Mesendoderm (in vitro differentiated cells): ENCODE measurements around the gene RALGAPB.
A peak's percentile ranks its signal among the peaks of the same experiment; 100 is the strongest.

Experiments used
- DNase-seq: peaks from one replicate; pipeline ENCODE4 v3.0.0; 2013
- H2AK5ac ChIP-seq: 2 replicates; pipeline ENCODE4 v1.6.1; 2013; ENCODE audit warnings: low read length, inconsistent platforms
- H2BK120ac ChIP-seq: 2 replicates; pipeline ENCODE4 v1.6.1; 2013; ENCODE audit warnings: low read depth, mild to moderate bottlenecking, low read length, moderate library complexity, mixed read lengths
- H2BK15ac ChIP-seq: replicated peaks from 2 replicates; pipeline ENCODE4 v1.6.1; 2013; ENCODE audit warnings: low read depth, mild to moderate bottlenecking, moderate library complexity
- H2BK5ac ChIP-seq: 2 replicates; pipeline ENCODE4 v1.6.1; 2013; ENCODE audit warnings: low read length, inconsistent platforms
- H3K18ac ChIP-seq: 2 replicates; pipeline ENCODE4 v1.6.1; 2013; ENCODE audit warnings: mild to moderate bottlenecking, low read length, mixed read lengths
- H3K23ac ChIP-seq: one replicate; pipeline ENCODE4 v1.6.1; 2013; ENCODE audit warnings: low read length
- H3K27ac ChIP-seq: 2 replicates; pipeline ENCODE4 v1.5.1; 2013; ENCODE audit warnings: low read depth, mild to moderate bottlenecking, inconsistent platforms, low read length, moderate library complexity
- H3K27me3 ChIP-seq: 2 replicates; pipeline ENCODE4 v1.6.1; 2013; ENCODE audit warnings: low read length, control low read depth, mild to moderate bottlenecking, inconsistent platforms; ENCODE audit not compliant: insufficient read depth, poor library complexity
- H3K36me3 ChIP-seq: 2 replicates; pipeline ENCODE4 v1.6.1; 2013; ENCODE audit warnings: low read length, inconsistent platforms; ENCODE audit not compliant: control insufficient read depth, insufficient read depth
- H3K4ac ChIP-seq: one replicate; pipeline ENCODE4 v1.6.1; 2013; ENCODE audit warnings: low read depth, mild to moderate bottlenecking, low read length, moderate library complexity
- H3K4me1 ChIP-seq: 2 replicates; pipeline ENCODE4 v1.6.1; 2013; ENCODE audit warnings: low read depth, low read length, inconsistent platforms; ENCODE audit not compliant: control insufficient read depth
- H3K4me2 ChIP-seq: 2 replicates; pipeline ENCODE4 v1.6.1; 2013; ENCODE audit warnings: low read length
- H3K4me3 ChIP-seq: 2 replicates; pipeline ENCODE4 v1.5.1; 2013; ENCODE audit warnings: mild to moderate bottlenecking, low read length
- H3K56ac ChIP-seq: one replicate; pipeline ENCODE4 v1.6.1; 2013; ENCODE audit warnings: low read length
- H3K79me1 ChIP-seq: 2 replicates; pipeline ENCODE4 v1.6.1; 2013; ENCODE audit warnings: low read length, inconsistent platforms
- H3K79me2 ChIP-seq: 2 replicates; pipeline ENCODE4 v1.6.1; 2013; ENCODE audit warnings: mild to moderate bottlenecking, low read length; ENCODE audit not compliant: control insufficient read depth, insufficient read depth
- H3K9ac ChIP-seq: 2 replicates; pipeline ENCODE4 v1.6.1; 2013; ENCODE audit warnings: low read length, inconsistent platforms
- H4K5ac ChIP-seq: one replicate; pipeline ENCODE4 v1.6.1; 2013; ENCODE audit warnings: low read length
- H4K8ac ChIP-seq: one replicate; pipeline ENCODE4 v1.6.1; 2013; ENCODE audit warnings: low read depth, mild to moderate bottlenecking, control low read depth, low read length, moderate library complexity
- WGBS: extraction: QIAGEN DNeasy Blood & Tissue Kit; methylation state at CpG from one replicate; pipeline ENCODE4 v1.1.7; 2013; ENCODE audit warnings: low lambda C conversion rate, missing lambda C conversion rate; ENCODE audit not compliant: insufficient coverage; ENCODE audit errors: extremely low coverage; 5-methylcytosine and 5-hydroxymethylcytosine counted together

Gene RALGAPB

DNA sequence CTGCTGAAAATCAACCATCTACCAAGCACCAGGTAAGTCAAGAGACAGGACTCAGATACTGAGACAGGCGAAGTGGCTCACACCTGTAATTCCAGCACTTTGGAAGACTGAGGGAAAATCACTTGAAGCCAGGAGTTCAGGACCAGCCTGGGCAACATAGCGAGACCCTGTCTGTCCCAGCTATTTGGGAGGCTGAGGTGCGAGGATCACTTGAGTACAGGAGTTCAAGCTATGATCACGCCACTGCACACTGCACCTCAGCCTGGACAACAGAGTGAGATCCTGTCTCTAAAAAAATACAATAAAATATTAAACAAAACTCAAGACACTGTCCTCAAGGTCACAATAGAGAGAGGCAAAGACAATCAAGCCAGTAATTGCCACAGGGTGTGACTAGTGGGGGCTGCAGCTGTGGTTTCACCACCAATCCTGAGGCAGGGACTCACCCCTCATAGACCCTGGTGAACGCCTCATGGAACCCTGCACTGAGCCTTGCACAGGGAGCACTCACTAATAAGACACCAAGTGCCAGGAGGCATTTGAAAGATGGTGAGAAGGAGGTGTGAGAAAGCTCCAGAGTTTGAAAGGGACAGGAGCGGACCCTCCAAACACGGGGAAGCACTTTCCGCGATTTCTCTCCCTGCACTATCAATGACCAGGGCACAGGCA, 39.2 kb upstream of the RALGAPB start:
- no peak overlapping the region for H2BK120ac ChIP-seq
- H2BK15ac ChIP-seq, result no peak overlapping the region
- H3K18ac ChIP-seq, result no peak overlapping the region
- H3K36me3 ChIP-seq, result peaks cover 32% of the 10 kb centered on the region
- H3K4me2 ChIP-seq, result peak overlapping the region; percentile 27
- no peak overlapping the region for H2BK5ac ChIP-seq
- no peak overlapping the region for H3K27ac ChIP-seq
- no peak overlapping the region for H4K8ac ChIP-seq
- DNase-seq, result no peak
- peaks cover 61% of the 10 kb centered on the region for H3K79me2 ChIP-seq
- H3K79me1 ChIP-seq, result peaks cover 29% of the 10 kb centered on the region
- peak overlapping the region; percentile 99 for H3K56ac ChIP-seq
- no peak overlapping the region for H4K5ac ChIP-seq
- no CpG with 5 or more reads among the region's 9 CpGs for WGBS
- H3K4me1 ChIP-seq, result peaks cover 7% of the 10 kb centered on the region
- H3K23ac ChIP-seq, result peak overlapping the region; percentile 70
- no peak overlapping the region for H3K4ac ChIP-seq
- peak overlapping the region; percentile 98 for H3K9ac ChIP-seq
- peak overlapping the region; percentile 99 for H3K4me3 ChIP-seq
- H2AK5ac ChIP-seq, result no peak overlapping the region
- H3K27me3 ChIP-seq, result no peaks in the 10 kb centered on the region

DNA sequence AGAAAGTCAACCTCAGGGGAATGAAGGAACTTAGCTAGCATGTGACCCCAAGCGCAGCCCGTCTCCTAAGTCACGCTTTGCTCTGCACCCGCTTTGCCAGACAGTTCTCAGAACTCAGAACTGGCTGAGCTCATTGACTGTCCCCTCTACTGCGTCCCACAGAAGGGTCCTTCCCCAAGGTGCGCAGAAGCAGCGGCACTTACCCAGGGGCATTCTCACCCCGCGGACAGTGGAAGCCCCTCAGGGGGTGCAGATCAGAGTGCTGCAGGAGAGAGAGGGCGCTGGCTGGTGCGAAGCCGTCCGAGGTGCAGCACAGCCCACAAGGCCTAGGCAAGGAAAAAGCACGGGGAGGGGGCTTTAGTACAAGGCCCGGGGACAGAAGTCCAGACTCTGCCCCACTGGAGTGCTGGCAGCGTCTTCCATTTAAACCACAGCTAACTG, 38.3 kb upstream of the RALGAPB start:
- Histone ChIP-seq H4K5ac (no peak overlapping the region), H3K79me2 (peaks cover 52% of the 10 kb centered on the region), H2BK5ac (no peak overlapping the region), H3K18ac (peak overlapping the region; percentile 82), H3K23ac (peak overlapping the region; percentile 4), H3K4ac (peak overlapping the region; percentile 74), H3K27me3 (no peaks in the 10 kb centered on the region), H3K4me3 (peak overlapping the region; percentile 99), H2BK15ac (no peak overlapping the region), H2BK120ac (no peak overlapping the region), H3K9ac (peak overlapping the region; percentile 98), H3K27ac (no peak overlapping the region), H2AK5ac (peak overlapping the region; percentile 46), H3K79me1 (peaks cover 21% of the 10 kb centered on the region), H3K4me2 (peak overlapping the region; percentile 27), H3K36me3 (peaks cover 23% of the 10 kb centered on the region), H4K8ac (no peak overlapping the region), H3K56ac (peak overlapping the region; percentile 99), H3K4me1 (peaks cover 7% of the 10 kb centered on the region)
- DNase-seq, result peak; percentile 40
- no CpG with 5 or more reads among the region's 16 CpGs for WGBS

DNA sequence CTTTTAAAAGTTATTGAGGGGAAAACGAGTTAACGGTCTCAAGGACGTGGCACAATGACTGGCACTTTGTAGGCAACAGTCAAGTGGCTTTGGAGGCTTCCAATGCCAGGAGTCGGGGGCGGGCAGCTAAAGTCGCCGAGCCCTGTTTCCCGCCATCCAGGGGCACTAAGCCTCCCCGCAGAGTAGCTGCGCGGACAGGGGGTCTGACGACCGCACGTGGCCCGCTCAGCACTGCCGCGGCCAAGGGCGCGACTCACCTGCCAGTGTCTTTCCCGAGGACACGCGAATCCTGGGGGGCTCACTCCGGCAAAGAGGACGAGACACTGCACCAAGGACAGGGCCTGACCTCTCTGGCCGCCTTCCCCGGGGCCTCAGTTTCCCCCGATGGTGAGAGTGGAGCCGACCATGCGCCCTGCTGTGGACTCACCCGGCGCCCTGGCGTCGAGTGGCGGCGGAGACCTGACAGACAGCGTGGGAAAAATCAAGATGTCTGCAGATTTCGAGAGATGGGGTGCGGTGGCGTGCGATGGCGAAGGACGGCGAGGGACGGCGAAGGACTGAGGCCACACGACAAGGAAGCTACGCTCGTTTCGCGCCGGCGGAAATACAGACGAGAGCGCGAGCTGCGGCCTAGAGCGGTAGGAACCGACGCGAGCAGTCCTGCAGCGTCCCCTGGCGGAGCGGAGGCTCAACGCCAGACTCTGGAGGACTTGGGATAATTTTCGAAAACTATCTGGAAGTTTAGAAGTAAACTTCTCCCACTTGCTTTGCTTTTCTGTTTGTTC, 37.7 kb upstream of the RALGAPB start, which contains the start of gene SNHG17:
SNHG17 (minus strand) TSS at position 559 of the 785 bp plus-strand sequence.
- H4K5ac ChIP-seq, result no peak within 1 kb of the TSS
- peak within 1 kb of the TSS; percentile 46 for H2AK5ac ChIP-seq
- peak within 1 kb of the TSS; percentile 27 for H3K4me2 ChIP-seq
- peak within 1 kb of the TSS; percentile 82 for H3K18ac ChIP-seq
- H3K4me3 ChIP-seq, result peak within 1 kb of the TSS; percentile 99
- H4K8ac ChIP-seq, result no peak within 1 kb of the TSS
- H3K4ac ChIP-seq, result peak within 1 kb of the TSS; percentile 74
- H2BK120ac ChIP-seq, result no peak within 1 kb of the TSS
- H3K27ac ChIP-seq, result peak within 1 kb of the TSS; percentile 29
- H2BK15ac ChIP-seq, result no peak within 1 kb of the TSS
- peaks cover 47% of the 10 kb centered on the region for H3K79me2 ChIP-seq
- peak within 1 kb of the TSS; percentile 4 for H3K23ac ChIP-seq
- H3K56ac ChIP-seq, result peak within 1 kb of the TSS; percentile 99
- H2BK5ac ChIP-seq, result peak within 1 kb of the TSS; percentile 0
- no CpG with 5 or more reads among the region's 65 CpGs for WGBS
- peaks cover 7% of the 10 kb centered on the region for H3K4me1 ChIP-seq
- H3K79me1 ChIP-seq, result peaks cover 16% of the 10 kb centered on the region
- peak; percentile 95 for DNase-seq
- H3K36me3 ChIP-seq, result peaks cover 18% of the 10 kb centered on the region
- peak within 1 kb of the TSS; percentile 98 for H3K9ac ChIP-seq
- no peaks in the 10 kb centered on the region for H3K27me3 ChIP-seq

DNA sequence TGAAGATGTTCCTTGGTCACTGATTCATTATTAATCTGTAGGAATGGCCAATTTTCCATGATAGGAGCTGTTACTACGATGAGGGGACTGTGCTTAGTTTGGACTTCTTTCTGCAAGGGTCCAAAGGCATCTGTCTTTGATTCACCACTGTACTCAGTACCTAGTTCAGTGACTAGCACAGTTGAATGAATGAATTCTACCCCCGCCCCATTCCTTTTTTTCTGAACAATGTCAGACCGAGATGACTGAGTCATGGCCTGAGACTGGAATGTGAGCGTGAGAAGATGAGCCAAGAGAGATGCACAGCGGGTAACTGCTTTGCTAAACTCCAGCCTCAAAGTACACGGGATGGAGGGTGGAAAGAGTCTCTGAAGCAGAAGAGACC, 37.1 kb upstream of the RALGAPB start:
- no peak overlapping the region for H3K56ac ChIP-seq
- no peak overlapping the region for H2BK5ac ChIP-seq
- H2AK5ac ChIP-seq, result no peak overlapping the region
- H3K4me3 ChIP-seq, result no peak overlapping the region
- no peak overlapping the region for H4K8ac ChIP-seq
- H3K18ac ChIP-seq, result no peak overlapping the region
- H3K79me2 ChIP-seq, result peaks cover 46% of the 10 kb centered on the region
- H3K36me3 ChIP-seq, result peaks cover 18% of the 10 kb centered on the region
- no peak overlapping the region for H2BK15ac ChIP-seq
- no peak overlapping the region for H3K4ac ChIP-seq
- H2BK120ac ChIP-seq, result no peak overlapping the region
- no peak overlapping the region for H4K5ac ChIP-seq
- H3K23ac ChIP-seq, result no peak overlapping the region
- H3K9ac ChIP-seq, result no peak overlapping the region
- peaks cover 7% of the 10 kb centered on the region for H3K4me1 ChIP-seq
- no peak overlapping the region for H3K27ac ChIP-seq
- peak; percentile 16 for DNase-seq
- WGBS, result no CpG with 5 or more reads among the region's 6 CpGs
- no peak overlapping the region for H3K4me2 ChIP-seq
- H3K79me1 ChIP-seq, result peaks cover 15% of the 10 kb centered on the region
- H3K27me3 ChIP-seq, result no peaks in the 10 kb centered on the region

DNA sequence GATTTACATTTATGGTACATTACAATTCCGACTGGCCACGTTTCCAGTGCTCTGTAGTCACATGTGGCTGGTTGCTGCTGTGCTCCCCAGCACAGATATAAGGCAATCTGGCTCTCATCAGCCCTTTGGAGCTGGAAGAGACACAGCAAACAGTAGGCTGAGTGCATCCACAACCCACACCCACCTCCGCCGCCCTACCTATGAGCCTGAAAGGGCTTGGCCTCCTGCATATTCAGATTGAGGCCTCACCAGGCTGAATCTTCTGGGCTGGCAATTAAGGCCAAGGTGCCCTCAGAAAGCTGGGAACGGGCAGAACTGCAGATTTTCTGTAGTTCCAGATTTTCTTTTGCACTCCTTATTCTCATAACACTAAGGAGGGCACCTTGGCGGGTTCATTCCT, 34.8 kb upstream of the RALGAPB start:
- Histone ChIP-seq H3K79me2 (peaks cover 23% of the 10 kb centered on the region), H3K4ac (no peak overlapping the region), H2BK120ac (no peak overlapping the region), H3K36me3 (no peaks in the 10 kb centered on the region), H3K18ac (no peak overlapping the region), H2AK5ac (no peak overlapping the region), H4K5ac (no peak overlapping the region), H2BK5ac (no peak overlapping the region), H3K27ac (no peak overlapping the region), H3K27me3 (no peaks in the 10 kb centered on the region), H3K4me2 (no peak overlapping the region), H3K9ac (no peak overlapping the region), H3K56ac (peak overlapping the region; percentile 30), H3K4me3 (no peak overlapping the region), H3K79me1 (no peaks in the 10 kb centered on the region), H2BK15ac (no peak overlapping the region), H4K8ac (no peak overlapping the region), H3K23ac (no peak overlapping the region), H3K4me1 (no peaks in the 10 kb centered on the region)
- WGBS, result no CpG with 5 or more reads among the region's 6 CpGs
- no peak for DNase-seq
